ES-I3 (cell line): ENCODE measurements around the gene NAA20.
A peak's percentile ranks its signal among the peaks of the same experiment; 100 is the strongest.

ENCODE experiments used
- H3K36me3 ChIP-seq: 2 replicates; pipeline ENCODE4 v1.6.1; 2013; ENCODE audit warnings: mild to moderate bottlenecking, low read length, control low read depth, moderate library complexity; ENCODE audit not compliant: insufficient read depth
- H3K4me1 ChIP-seq: 2 replicates; pipeline ENCODE4 v1.6.1; 2013; ENCODE audit warnings: mild to moderate bottlenecking, control low read depth, low read length; ENCODE audit not compliant: insufficient read depth
- H3K9ac ChIP-seq: 2 replicates; pipeline ENCODE4 v1.6.1; 2013; ENCODE audit warnings: low read depth, mild to moderate bottlenecking, low read length, moderate library complexity
- H3K9me3 ChIP-seq: 2 replicates; pipeline ENCODE4 v1.6.1; 2013; ENCODE audit warnings: mild to moderate bottlenecking, low read length, moderate library complexity; ENCODE audit not compliant: control insufficient read depth, insufficient read depth

Gene NAA20

DNA sequence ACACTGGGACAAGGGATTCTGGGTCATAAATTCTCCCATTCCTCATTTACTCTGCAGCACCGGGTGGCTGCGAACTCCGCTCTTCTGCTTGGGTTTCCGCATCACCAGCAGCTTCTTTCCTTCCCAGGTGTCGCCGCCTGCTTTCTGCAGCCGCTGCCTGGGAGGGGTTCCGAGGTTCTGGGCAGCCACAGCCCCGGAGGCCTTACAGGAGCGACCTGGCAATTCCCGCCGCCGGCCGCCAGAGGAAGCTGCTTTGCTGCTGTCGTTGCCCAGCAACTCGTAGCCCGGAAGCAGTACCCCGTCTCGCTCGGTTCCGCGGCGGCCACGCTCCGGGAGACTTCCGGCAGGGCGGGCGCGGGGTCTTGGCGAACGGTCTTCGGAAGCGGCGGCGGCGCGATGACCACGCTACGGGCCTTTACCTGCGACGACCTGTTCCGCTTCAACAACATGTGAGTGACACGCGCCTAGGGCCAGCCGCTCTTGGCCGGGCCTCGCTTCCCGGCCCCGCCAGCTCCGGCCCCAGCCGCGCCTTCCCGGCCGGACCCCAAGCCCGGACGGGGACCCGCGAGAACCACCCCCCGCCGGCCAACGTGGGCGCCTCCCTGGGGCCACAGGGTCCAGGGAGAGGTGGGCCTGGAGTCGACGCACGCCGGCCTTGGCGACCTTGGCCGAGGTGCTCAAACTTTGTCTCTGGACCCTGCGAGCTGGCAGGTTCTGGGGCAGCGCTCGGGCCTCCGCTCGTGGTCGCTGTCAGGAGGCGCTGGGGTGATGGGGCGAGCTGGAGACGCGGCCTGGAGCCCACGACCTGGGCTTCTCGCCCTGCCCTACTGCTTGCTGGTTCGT lies at the start of gene NAA20:
Gene NAA20, plus strand, starts transcription at position 362 of the 843 bp plus-strand sequence. Its CDS starts 35 bp downstream, at position 397.
- no peaks in the 10 kb centered on the region for H3K9me3 ChIP-seq
- no peaks in the 10 kb centered on the region for H3K4me1 ChIP-seq
- H3K36me3 ChIP-seq, result no peaks in the 10 kb centered on the region
- H3K9ac ChIP-seq, result peak within 1 kb of the TSS; percentile 80

DNA sequence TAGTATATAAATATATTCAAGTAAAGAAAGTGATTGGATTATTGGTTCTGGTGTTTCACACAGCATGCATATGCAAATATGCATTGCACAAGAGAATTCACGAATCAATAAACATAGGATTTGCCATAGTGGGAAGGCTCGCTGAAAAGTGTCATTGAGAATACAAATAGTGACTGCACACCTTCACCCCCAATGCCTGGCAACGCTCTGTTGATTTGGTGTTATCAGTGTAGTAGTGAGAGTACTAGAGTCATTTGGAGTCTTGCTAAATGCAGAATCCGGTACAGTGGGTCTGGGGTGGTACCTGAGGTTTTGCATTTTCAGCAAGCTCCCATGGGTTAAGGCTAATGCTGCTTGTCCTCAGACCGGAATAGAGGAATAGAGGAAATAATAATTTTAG lies 49.7 kb upstream of the NAA20 start:
- no peaks in the 10 kb centered on the region for H3K4me1 ChIP-seq
- no peak overlapping the region for H3K9ac ChIP-seq
- H3K36me3 ChIP-seq, result no peaks in the 10 kb centered on the region
- H3K9me3 ChIP-seq, result no peaks in the 10 kb centered on the region

- no peak overlapping the region for H3K9ac ChIP-seq
- H3K9me3 ChIP-seq, result no peaks in the 10 kb centered on the region
- no peaks in the 10 kb centered on the region for H3K4me1 ChIP-seq
- no peaks in the 10 kb centered on the region for H3K36me3 ChIP-seq
Measured at GRCh38 chr20:19968028-19968427, 49.1 kb upstream of the NAA20 start.

GRCh38 chr20:19968466-19969073 lies 48.6 kb upstream of the NAA20 start:
- no peak overlapping the region for H3K9ac ChIP-seq
- no peaks in the 10 kb centered on the region for H3K9me3 ChIP-seq
- no peaks in the 10 kb centered on the region for H3K36me3 ChIP-seq
- no peaks in the 10 kb centered on the region for H3K4me1 ChIP-seq

GRCh38 chr20:19969106-19969505 lies 48.1 kb upstream of the NAA20 start:
- H3K36me3 ChIP-seq, result no peaks in the 10 kb centered on the region
- H3K4me1 ChIP-seq, result peaks cover 3% of the 10 kb centered on the region; the same call in 1 of the 2 replicates

GRCh38 chr20:19969507-19970255 lies 47.5 kb upstream of the NAA20 start:
- Histone ChIP-seq H3K36me3 (no peaks in the 10 kb centered on the region), H3K4me1 (peaks cover 7% of the 10 kb centered on the region; the same call in 1 of the 2 replicates), H3K9me3 (no peaks in the 10 kb centered on the region), H3K9ac (no peak overlapping the region)

More at GRCh38 chr20:19969106-19969505, 48.1 kb upstream of the NAA20 start:
- Histone ChIP-seq H3K9ac (no peak overlapping the region), H3K9me3 (no peaks in the 10 kb centered on the region)

GRCh38 chr20:19970256-19970765 lies 46.9 kb upstream of the NAA20 start:
- peaks cover 7% of the 10 kb centered on the region; the same call in 1 of the 2 replicates for H3K4me1 ChIP-seq
- H3K36me3 ChIP-seq, result no peaks in the 10 kb centered on the region
- H3K9ac ChIP-seq, result no peak overlapping the region
- no peaks in the 10 kb centered on the region for H3K9me3 ChIP-seq

- Histone ChIP-seq H3K9me3 (no peaks in the 10 kb centered on the region), H3K4me1 (peaks cover 7% of the 10 kb centered on the region; the same call in 1 of the 2 replicates), H3K9ac (no peak overlapping the region), H3K36me3 (no peaks in the 10 kb centered on the region)
Measured at GRCh38 chr20:19971116-19971515, 46.0 kb upstream of the NAA20 start.

DNA sequence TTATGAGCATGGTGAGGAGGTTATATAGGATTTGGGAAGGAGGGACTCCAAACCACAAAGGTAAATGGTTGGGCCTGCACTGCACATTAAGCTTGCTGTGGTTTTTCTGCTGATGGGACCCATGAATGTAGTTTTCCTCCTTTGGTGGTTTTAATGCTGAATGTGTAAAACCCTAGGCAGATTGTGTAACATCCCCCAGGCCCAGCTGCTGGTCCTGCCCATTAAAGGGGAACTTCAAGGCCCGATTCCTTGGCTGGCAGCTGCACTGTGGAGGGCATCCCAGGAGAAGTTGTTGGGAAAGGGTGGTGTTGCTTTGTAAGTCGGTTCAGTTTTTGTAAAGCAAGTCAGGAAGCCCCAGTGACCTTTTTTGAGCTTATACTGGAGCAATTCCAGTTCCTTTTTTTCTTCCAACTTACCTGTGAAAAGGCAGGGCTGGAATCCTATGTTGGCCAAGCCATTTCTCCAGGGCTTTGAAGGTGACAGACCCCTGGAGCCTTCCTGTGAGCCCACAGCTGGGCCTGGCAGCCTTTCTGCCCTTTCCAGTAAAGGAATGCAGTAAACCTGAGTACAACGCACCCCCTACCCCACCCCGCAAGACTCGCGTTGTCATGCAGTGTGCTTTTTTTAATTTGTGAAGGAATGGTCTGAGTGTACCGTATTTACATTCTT lies 43.1 kb upstream of the NAA20 start:
- H3K9me3 ChIP-seq, result no peaks in the 10 kb centered on the region
- H3K4me1 ChIP-seq, result peaks cover 20% of the 10 kb centered on the region; the same call in 1 of the 2 replicates
- no peaks in the 10 kb centered on the region for H3K36me3 ChIP-seq
- H3K9ac ChIP-seq, result no peak overlapping the region

DNA sequence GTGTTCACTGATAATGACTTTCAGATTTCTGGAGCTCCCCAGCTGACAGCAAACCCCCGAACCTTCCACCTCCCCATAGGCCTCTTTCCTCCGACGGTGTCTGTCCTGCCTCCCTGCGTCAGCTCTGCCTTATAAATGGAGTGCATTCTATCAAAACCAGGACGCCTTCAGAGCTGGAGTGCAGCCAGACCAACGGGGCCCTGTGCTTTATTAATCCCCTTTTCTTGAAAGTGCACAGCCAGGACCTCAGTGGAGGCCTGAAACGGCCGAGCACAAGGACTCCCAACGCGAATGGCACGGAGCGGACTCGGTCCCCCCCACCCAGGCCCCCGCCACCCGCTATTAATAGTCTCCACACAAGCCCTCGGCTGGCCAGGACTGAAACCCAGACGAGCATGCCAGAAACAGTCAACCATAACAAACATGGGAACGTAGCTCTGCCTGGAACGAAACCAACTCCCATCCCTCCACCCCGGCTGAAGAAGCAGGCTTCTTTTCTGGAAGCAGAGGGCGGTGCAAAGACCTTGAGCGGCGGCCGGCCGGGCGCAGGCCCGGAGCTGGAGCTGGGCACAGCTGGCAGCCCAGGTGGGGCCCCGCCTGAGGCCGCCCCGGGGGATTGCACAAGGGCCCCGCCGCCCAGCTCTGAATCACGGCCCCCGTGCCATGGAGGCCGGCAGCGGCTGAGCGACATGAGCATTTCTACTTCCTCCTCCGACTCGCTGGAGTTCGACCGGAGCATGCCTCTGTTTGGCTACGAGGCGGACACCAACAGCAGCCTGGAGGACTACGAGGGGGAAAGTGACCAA lies 42.3 kb upstream of the NAA20 start:
- H3K9me3 ChIP-seq, result no peaks in the 10 kb centered on the region
- peaks cover 20% of the 10 kb centered on the region; the same call in 1 of the 2 replicates for H3K4me1 ChIP-seq
- H3K36me3 ChIP-seq, result no peaks in the 10 kb centered on the region
- no peak overlapping the region for H3K9ac ChIP-seq

- H3K9me3 ChIP-seq, result no peaks in the 10 kb centered on the region
- H3K36me3 ChIP-seq, result no peaks in the 10 kb centered on the region
- peaks cover 21% of the 10 kb centered on the region; the same call in 1 of the 2 replicates for H3K4me1 ChIP-seq
- no peak overlapping the region for H3K9ac ChIP-seq
Measured at GRCh38 chr20:19975436-19975799, 41.7 kb upstream of the NAA20 start.

DNA sequence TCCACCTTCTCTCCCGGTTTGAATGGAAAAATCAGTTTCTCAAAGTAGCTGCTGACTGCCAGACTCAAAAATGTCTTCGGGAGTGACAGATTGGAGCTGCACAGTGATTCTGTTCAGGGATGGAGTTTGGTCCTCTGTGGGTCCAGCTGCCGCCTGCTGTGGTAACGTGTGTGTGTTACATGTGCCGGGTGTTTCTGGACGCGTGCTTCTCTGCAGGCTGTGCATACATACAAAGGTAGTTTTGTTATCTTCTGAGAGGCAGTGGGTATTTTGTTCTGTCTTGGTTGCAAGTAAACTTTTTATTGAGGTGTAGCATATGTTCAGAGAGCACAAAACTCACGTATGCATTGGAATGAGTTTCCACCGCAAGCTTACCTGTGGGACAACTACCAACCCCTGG lies 41.3 kb upstream of the NAA20 start:
- Histone ChIP-seq H3K9ac (no peak overlapping the region), H3K4me1 (peaks cover 26% of the 10 kb centered on the region)

GRCh38 chr20:19976595-19977372 lies 40.4 kb upstream of the NAA20 start:
- Histone ChIP-seq H3K36me3 (no peaks in the 10 kb centered on the region), H3K4me1 (peaks cover 31% of the 10 kb centered on the region), H3K9ac (no peak overlapping the region), H3K9me3 (no peaks in the 10 kb centered on the region)

More for the DNA sequence above, 41.3 kb upstream of the NAA20 start:
- H3K9me3 ChIP-seq, result no peaks in the 10 kb centered on the region
- no peaks in the 10 kb centered on the region for H3K36me3 ChIP-seq
